Bronchial epithelial cell (primary cell): ENCODE data around the gene FOXO6. TPM values are rescaled to one million over a fixed set of nuclear protein-coding genes. Genes with fewer than 3 reads are reported as not detected.

Experiments
- DNase-seq: peaks from one replicate; pipeline ENCODE4 v3.0.0-alpha.2; 2010; ENCODE audit warnings: low read depth
- FAIRE-seq: peaks from 2 replicates; lab custom pipeline; 2011; peaks lifted over from hg19 to GRCh38; lab: Jason Lieb, UNC
- H3K27me3 ChIP-seq: 2 replicates; pipeline ENCODE4 v1.5.1; 2011; ENCODE audit warnings: low read length; ENCODE audit not compliant: control insufficient read depth, insufficient read depth
- H3K36me3 ChIP-seq: 2 replicates; pipeline ENCODE4 v1.5.1; 2011; ENCODE audit warnings: low read length; ENCODE audit not compliant: control insufficient read depth, insufficient read depth
- H3K4me3 ChIP-seq: 2 replicates; pipeline ENCODE4 v1.5.1; 2011; ENCODE audit warnings: mild to moderate bottlenecking, low read depth, low read length, control low read depth
- CTCF ChIP-seq: IDR thresholded peaks from 2 replicates; pipeline ENCODE4 v1.5.1; 2011; ENCODE audit warnings: mild to moderate bottlenecking, moderate library complexity, low read length, control low read depth, inconsistent platforms; ENCODE audit not compliant: insufficient read depth, severe bottlenecking
- total RNA-seq: library from RNA; depleted of rRNA; stranded (reverse); fragments of >200 nt; gene quantifications from 2 replicates; pipeline ENCODE4 v1.2.1, GENCODE V29; 2014

The FOXO6 gene
- total RNA-seq, 1 donor from 2014 or later, result not detected

GRCh38 chr1:41345434-41346075 is 15.7 kb upstream of the FOXO6 start:
- DNase-seq (no peak), FAIRE-seq (no peak)
- H3K27me3 ChIP-seq, result no peaks in the 10 kb centered on the region
- H3K36me3 ChIP-seq, result no peaks in the 10 kb centered on the region
- no peak overlapping the region for H3K4me3 ChIP-seq
- no peak for TF ChIP-seq CTCF

GRCh38 chr1:41347276-41347675 is 14.0 kb upstream of the FOXO6 start:
- no peak for TF ChIP-seq CTCF
- H3K36me3 ChIP-seq, result no peaks in the 10 kb centered on the region
- no peak for FAIRE-seq
- peak; percentile 29 for DNase-seq
- no peaks in the 10 kb centered on the region for H3K27me3 ChIP-seq
- H3K4me3 ChIP-seq, result no peak overlapping the region

GRCh38 chr1:41348394-41348793 is 12.8 kb upstream of the FOXO6 start:
- Histone ChIP-seq H3K4me3 (no peak overlapping the region), H3K36me3 (no peaks in the 10 kb centered on the region), H3K27me3 (no peaks in the 10 kb centered on the region)
- no peak for FAIRE-seq
- no peak for DNase-seq
- no peak for TF ChIP-seq CTCF

- TF ChIP-seq CTCF, result no peak
- DNase-seq, result no peak
Measured at GRCh38 chr1:41349361-41350054, 11.7 kb upstream of the FOXO6 start.

GRCh38 chr1:41350055-41350378 is 11.2 kb upstream of the FOXO6 start:
- H3K36me3 ChIP-seq, result no peaks in the 10 kb centered on the region
- no peak overlapping the region for H3K4me3 ChIP-seq
- no peak for TF ChIP-seq CTCF
- FAIRE-seq (no peak), DNase-seq (no peak)
- H3K27me3 ChIP-seq, result no peaks in the 10 kb centered on the region

More at GRCh38 chr1:41349361-41350054, 11.7 kb upstream of the FOXO6 start:
- FAIRE-seq, result no peak
- Histone ChIP-seq H3K27me3 (no peaks in the 10 kb centered on the region), H3K36me3 (no peaks in the 10 kb centered on the region), H3K4me3 (no peak overlapping the region)
